Measurements from ENCODE around the gene SLC30A2. TPM values are rescaled to one million over a fixed set of nuclear protein-coding genes. Genes with fewer than 3 reads are reported as not detected.
A peak's percentile ranks its signal among the peaks of the same experiment; 100 is the strongest.

SLC30A2 gene
- total and polyA plus RNA-seq, 2 experiments from 2014 or later, result 0.07 TPM; not detected in 1

DNA sequence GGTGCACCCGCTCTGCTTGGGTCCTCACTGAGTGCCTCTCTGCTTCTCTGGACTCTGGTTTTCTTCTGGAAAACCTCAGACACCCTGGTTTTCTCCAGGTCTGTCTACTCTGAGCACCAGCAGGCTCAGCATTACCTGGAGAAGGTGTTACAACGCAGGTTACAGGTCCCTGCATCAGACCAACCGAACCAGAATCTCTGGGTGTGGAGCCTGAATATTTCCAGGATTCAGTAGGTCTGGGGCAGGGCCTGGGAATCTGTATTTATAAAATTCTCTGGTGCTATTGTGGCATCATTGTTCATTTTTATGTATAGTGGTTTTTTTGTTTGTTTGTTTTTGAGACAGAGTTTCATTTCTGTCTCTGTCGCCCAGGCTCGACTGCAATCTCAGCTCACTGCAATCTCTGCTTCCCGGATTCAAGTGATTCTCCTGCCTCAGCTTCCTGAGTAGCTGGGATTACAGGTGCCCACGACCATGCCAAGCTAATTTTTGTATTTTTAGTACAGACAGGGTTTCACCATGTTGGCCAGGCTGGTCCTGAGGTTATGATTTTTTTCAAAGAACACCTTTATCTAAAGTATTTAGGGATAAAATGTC lies 1.5 kb upstream of the SLC30A2 start:
- H3K36me3 ChIP-seq (ENCODE audit: insufficient read depth), result no peaks in the 10 kb centered on the region
- ATAC-seq, result no peak
- no peaks in the 10 kb centered on the region for H3K9me3 Mint-ChIP-seq
- peak overlapping the region; percentile 69; the same call in 2 of the 3 replicates for H3K4me3 Mint-ChIP-seq
- peaks cover 80% of the 10 kb centered on the region for H3K27me3 ChIP-seq (ENCODE audit: insufficient read depth)
- no peak overlapping the region for H3K27ac ChIP-seq (ENCODE audit: low read depth)
- DNase-seq (ENCODE audit: low spot score), result no peak
- TF ChIP-seq STAT1 (IDR thresholded peaks at IDR 0.05; ENCODE audit: unreplicated experiment), result no peak
- no peak for TF ChIP-seq EZH2 (IDR thresholded peaks at IDR 0.05; ENCODE audit: low read depth, unreplicated experiment)
- TF ChIP-seq NANOG (IDR thresholded peaks at IDR 0.05; ENCODE audit: borderline replicate concordance), result no peak
- no peak for TF ChIP-seq POLR2AphosphoS5 (IDR thresholded peaks at IDR 0.05; ENCODE audit: low read depth)
- TF ChIP-seq, protein P1, sequence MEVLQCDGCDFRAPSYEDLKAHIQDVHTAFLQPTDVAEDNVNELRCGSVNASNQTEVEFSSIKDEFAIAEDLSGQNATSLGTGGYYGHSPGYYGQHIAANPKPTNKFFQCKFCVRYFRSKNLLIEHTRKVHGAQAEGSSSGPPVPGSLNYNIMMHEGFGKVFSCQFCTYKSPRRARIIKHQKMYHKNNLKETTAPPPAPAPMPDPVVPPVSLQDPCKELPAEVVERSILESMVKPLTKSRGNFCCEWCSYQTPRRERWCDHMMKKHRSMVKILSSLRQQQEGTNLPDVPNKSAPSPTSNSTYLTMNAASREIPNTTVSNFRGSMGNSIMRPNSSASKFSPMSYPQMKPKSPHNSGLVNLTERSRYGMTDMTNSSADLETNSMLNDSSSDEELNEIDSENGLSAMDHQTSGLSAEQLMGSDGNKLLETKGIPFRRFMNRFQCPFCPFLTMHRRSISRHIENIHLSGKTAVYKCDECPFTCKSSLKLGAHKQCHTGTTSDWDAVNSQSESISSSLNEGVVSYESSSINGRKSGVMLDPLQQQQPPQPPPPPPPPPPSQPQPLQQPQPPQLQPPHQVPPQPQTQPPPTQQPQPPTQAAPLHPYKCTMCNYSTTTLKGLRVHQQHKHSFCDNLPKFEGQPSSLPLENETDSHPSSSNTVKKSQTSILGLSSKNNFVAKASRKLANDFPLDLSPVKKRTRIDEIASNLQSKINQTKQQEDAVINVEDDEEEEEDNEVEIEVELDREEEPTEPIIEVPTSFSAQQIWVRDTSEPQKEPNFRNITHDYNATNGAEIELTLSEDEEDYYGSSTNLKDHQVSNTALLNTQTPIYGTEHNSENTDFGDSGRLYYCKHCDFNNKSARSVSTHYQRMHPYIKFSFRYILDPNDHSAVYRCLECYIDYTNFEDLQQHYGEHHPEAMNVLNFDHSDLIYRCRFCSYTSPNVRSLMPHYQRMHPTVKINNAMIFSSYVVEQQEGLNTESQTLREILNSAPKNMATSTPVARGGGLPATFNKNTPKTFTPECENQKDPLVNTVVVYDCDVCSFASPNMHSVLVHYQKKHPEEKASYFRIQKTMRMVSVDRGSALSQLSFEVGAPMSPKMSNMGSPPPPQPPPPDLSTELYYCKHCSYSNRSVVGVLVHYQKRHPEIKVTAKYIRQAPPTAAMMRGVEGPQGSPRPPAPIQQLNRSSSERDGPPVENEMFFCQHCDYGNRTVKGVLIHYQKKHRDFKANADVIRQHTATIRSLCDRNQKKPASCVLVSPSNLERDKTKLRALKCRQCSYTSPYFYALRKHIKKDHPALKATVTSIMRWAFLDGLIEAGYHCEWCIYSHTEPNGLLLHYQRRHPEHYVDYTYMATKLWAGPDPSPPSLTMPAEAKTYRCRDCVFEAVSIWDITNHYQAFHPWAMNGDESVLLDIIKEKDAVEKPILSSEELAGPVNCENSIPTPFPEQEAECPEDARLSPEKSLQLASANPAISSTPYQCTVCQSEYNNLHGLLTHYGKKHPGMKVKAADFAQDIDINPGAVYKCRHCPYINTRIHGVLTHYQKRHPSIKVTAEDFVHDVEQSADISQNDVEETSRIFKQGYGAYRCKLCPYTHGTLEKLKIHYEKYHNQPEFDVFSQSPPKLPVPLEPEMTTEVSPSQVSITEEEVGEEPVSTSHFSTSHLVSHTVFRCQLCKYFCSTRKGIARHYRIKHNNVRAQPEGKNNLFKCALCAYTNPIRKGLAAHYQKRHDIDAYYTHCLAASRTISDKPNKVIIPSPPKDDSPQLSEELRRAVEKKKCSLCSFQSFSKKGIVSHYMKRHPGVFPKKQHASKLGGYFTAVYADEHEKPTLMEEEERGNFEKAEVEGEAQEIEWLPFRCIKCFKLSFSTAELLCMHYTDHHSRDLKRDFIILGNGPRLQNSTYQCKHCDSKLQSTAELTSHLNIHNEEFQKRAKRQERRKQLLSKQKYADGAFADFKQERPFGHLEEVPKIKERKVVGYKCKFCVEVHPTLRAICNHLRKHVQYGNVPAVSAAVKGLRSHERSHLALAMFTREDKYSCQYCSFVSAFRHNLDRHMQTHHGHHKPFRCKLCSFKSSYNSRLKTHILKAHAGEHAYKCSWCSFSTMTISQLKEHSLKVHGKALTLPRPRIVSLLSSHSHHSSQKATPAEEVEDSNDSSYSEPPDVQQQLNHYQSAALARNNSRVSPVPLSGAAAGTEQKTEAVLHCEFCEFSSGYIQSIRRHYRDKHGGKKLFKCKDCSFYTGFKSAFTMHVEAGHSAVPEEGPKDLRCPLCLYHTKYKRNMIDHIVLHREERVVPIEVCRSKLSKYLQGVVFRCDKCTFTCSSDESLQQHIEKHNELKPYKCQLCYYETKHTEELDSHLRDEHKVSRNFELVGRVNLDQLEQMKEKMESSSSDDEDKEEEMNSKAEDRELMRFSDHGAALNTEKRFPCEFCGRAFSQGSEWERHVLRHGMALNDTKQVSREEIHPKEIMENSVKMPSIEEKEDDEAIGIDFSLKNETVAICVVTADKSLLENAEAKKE (CRISPR knock-in tag; IDR thresholded peaks at IDR 0.05), result no peak
- TF ChIP-seq, protein P2, sequence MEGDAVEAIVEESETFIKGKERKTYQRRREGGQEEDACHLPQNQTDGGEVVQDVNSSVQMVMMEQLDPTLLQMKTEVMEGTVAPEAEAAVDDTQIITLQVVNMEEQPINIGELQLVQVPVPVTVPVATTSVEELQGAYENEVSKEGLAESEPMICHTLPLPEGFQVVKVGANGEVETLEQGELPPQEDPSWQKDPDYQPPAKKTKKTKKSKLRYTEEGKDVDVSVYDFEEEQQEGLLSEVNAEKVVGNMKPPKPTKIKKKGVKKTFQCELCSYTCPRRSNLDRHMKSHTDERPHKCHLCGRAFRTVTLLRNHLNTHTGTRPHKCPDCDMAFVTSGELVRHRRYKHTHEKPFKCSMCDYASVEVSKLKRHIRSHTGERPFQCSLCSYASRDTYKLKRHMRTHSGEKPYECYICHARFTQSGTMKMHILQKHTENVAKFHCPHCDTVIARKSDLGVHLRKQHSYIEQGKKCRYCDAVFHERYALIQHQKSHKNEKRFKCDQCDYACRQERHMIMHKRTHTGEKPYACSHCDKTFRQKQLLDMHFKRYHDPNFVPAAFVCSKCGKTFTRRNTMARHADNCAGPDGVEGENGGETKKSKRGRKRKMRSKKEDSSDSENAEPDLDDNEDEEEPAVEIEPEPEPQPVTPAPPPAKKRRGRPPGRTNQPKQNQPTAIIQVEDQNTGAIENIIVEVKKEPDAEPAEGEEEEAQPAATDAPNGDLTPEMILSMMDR (conservative IDR thresholded peaks at IDR 0.05; ENCODE audit: low read depth in 2 of 2), result no peak
- no peak for TF ChIP-seq EZH2phosphoT487 (IDR thresholded peaks at IDR 0.05; ENCODE audit: unreplicated experiment)
- TF ChIP-seq, protein P3, sequence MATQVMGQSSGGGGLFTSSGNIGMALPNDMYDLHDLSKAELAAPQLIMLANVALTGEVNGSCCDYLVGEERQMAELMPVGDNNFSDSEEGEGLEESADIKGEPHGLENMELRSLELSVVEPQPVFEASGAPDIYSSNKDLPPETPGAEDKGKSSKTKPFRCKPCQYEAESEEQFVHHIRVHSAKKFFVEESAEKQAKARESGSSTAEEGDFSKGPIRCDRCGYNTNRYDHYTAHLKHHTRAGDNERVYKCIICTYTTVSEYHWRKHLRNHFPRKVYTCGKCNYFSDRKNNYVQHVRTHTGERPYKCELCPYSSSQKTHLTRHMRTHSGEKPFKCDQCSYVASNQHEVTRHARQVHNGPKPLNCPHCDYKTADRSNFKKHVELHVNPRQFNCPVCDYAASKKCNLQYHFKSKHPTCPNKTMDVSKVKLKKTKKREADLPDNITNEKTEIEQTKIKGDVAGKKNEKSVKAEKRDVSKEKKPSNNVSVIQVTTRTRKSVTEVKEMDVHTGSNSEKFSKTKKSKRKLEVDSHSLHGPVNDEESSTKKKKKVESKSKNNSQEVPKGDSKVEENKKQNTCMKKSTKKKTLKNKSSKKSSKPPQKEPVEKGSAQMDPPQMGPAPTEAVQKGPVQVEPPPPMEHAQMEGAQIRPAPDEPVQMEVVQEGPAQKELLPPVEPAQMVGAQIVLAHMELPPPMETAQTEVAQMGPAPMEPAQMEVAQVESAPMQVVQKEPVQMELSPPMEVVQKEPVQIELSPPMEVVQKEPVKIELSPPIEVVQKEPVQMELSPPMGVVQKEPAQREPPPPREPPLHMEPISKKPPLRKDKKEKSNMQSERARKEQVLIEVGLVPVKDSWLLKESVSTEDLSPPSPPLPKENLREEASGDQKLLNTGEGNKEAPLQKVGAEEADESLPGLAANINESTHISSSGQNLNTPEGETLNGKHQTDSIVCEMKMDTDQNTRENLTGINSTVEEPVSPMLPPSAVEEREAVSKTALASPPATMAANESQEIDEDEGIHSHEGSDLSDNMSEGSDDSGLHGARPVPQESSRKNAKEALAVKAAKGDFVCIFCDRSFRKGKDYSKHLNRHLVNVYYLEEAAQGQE (IDR thresholded peaks at IDR 0.05; ENCODE audit: unreplicated experiment), result no peak
- TF ChIP-seq ZNF331 (CRISPR knock-in tag; IDR thresholded peaks at IDR 0.05; ENCODE audit: low read depth), result no peak
- TF ChIP-seq JUNB (IDR thresholded peaks at IDR 0.05; ENCODE audit: unreplicated experiment), result no peak
- no peak for TF ChIP-seq ZNF114 (CRISPR knock-in tag; IDR thresholded peaks at IDR 0.05)
- TF ChIP-seq, protein P4, sequence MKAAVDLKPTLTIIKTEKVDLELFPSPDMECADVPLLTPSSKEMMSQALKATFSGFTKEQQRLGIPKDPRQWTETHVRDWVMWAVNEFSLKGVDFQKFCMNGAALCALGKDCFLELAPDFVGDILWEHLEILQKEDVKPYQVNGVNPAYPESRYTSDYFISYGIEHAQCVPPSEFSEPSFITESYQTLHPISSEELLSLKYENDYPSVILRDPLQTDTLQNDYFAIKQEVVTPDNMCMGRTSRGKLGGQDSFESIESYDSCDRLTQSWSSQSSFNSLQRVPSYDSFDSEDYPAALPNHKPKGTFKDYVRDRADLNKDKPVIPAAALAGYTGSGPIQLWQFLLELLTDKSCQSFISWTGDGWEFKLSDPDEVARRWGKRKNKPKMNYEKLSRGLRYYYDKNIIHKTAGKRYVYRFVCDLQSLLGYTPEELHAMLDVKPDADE (IDR thresholded peaks at IDR 0.05), result no peak
- no peak for TF ChIP-seq CREB1 (CRISPR knock-in tag; IDR thresholded peaks at IDR 0.05; ENCODE audit: low read depth)
- H3K4me2 ChIP-seq, result no peak overlapping the region
- H3K4me1 ChIP-seq (ENCODE audit: insufficient read depth), result no peaks in the 10 kb centered on the region
- peaks cover 5% of the 10 kb centered on the region; the same call in 2 of the 3 replicates for H3K4me1 Mint-ChIP-seq
- no peaks in the 10 kb centered on the region for H3K36me3 Mint-ChIP-seq (ENCODE audit: low read depth)
- 0 out of 2 replicates have a peak, but pooled peaks cover 4% of the 10 kb centered on the region for H4K20me1 ChIP-seq (replicated peaks; ENCODE audit: insufficient read depth)
- H3K27me3 Mint-ChIP-seq (ENCODE audit: insufficient read depth, low read depth, poor library complexity), result peaks cover 46% of the 10 kb centered on the region
- no peaks in the 10 kb centered on the region for H3K9me2 ChIP-seq (ENCODE audit: insufficient read depth)
- H3F3A ChIP-seq (replicated peaks; ENCODE audit: low read depth), result no peaks in the 10 kb centered on the region
- H3K27ac Mint-ChIP-seq, result no peak overlapping the region
- no peak overlapping the region for H3K4me3 ChIP-seq
- no peak overlapping the region for H2AFZ ChIP-seq
- no peaks in the 10 kb centered on the region for H3K79me2 ChIP-seq (replicated peaks; ENCODE audit: insufficient read depth)
